ENCODE results near the gene RGS12.

The RGS12 gene

GRCh38 chr4:3286335-3287175 lies 6.3 kb upstream of the RGS12 start:
- Histone ChIP-seq H3K9me3 (ENCODE audit: control insufficient read depth, insufficient read depth, low read length) (no peaks in the 10 kb centered on the region), H3K9me2 (replicated peaks; ENCODE audit: control insufficient read depth, low read length) (no peaks in the 10 kb centered on the region), H3K36me3 (ENCODE audit: control insufficient read depth, low read length) (no peaks in the 10 kb centered on the region), H4K20me1 (ENCODE audit: control insufficient read depth, insufficient read depth, low read depth, low read length) (no peaks in the 10 kb centered on the region), H3F3A (ENCODE audit: control insufficient read depth, insufficient read depth) (no peaks in the 10 kb centered on the region), H3K4me2 (ENCODE audit: low read length) (no peak overlapping the region), H3K79me2 (ENCODE audit: control insufficient read depth, low read length) (no peaks in the 10 kb centered on the region), H3K27ac (ENCODE audit: low read depth, low read length) (no peak overlapping the region), H3K4me1 (ENCODE audit: control insufficient read depth, low read length) (peaks cover 7% of the 10 kb centered on the region), H3K27me3 (ENCODE audit: control insufficient read depth, low read length) (peaks cover 27% of the 10 kb centered on the region), H3K4me3 (ENCODE audit: low read length) (no peak overlapping the region)
- TF ChIP-seq EZH2phosphoT487 (IDR thresholded peaks at IDR 0.05; ENCODE audit: borderline replicate concordance, low read length) (no peak), CTCF (IDR thresholded peaks at IDR 0.05; ENCODE audit: low read depth, low read length, poor library complexity, severe bottlenecking) (no peak)

GRCh38 chr4:3287271-3287971 lies 5.4 kb upstream of the RGS12 start:
- Histone ChIP-seq H3K36me3 (ENCODE audit: control insufficient read depth, low read length) (no peaks in the 10 kb centered on the region), H3K4me3 (ENCODE audit: low read length) (no peak overlapping the region), H3K27ac (ENCODE audit: low read depth, low read length) (no peak overlapping the region), H3F3A (ENCODE audit: control insufficient read depth, insufficient read depth) (no peaks in the 10 kb centered on the region), H4K20me1 (ENCODE audit: control insufficient read depth, insufficient read depth, low read depth, low read length) (no peaks in the 10 kb centered on the region), H3K27me3 (ENCODE audit: control insufficient read depth, low read length) (peaks cover 36% of the 10 kb centered on the region), H3K4me1 (ENCODE audit: control insufficient read depth, low read length) (peaks cover 16% of the 10 kb centered on the region), H3K9me3 (ENCODE audit: control insufficient read depth, insufficient read depth, low read length) (no peaks in the 10 kb centered on the region), H3K79me2 (ENCODE audit: control insufficient read depth, low read length) (no peaks in the 10 kb centered on the region), H3K9me2 (replicated peaks; ENCODE audit: control insufficient read depth, low read length) (no peaks in the 10 kb centered on the region), H3K4me2 (ENCODE audit: low read length) (no peak overlapping the region)
- TF ChIP-seq EZH2phosphoT487 (IDR thresholded peaks at IDR 0.05; ENCODE audit: borderline replicate concordance, low read length) (no peak), CTCF (IDR thresholded peaks at IDR 0.05; ENCODE audit: low read depth, low read length, poor library complexity, severe bottlenecking) (no peak)

GRCh38 chr4:3287972-3288570 lies 4.8 kb upstream of the RGS12 start:
- Histone ChIP-seq H3K79me2 (ENCODE audit: control insufficient read depth, low read length) (no peaks in the 10 kb centered on the region), H3K9me2 (replicated peaks; ENCODE audit: control insufficient read depth, low read length) (no peaks in the 10 kb centered on the region), H4K20me1 (ENCODE audit: control insufficient read depth, insufficient read depth, low read depth, low read length) (no peaks in the 10 kb centered on the region), H3K27me3 (ENCODE audit: control insufficient read depth, low read length) (peaks cover 33% of the 10 kb centered on the region), H3K36me3 (ENCODE audit: control insufficient read depth, low read length) (no peaks in the 10 kb centered on the region), H3K4me1 (ENCODE audit: control insufficient read depth, low read length) (peaks cover 18% of the 10 kb centered on the region), H3F3A (ENCODE audit: control insufficient read depth, insufficient read depth) (no peaks in the 10 kb centered on the region), H3K4me2 (ENCODE audit: low read length) (no peak overlapping the region), H3K9me3 (ENCODE audit: control insufficient read depth, insufficient read depth, low read length) (no peaks in the 10 kb centered on the region), H3K27ac (ENCODE audit: low read depth, low read length) (no peak overlapping the region), H3K4me3 (ENCODE audit: low read length) (no peak overlapping the region)
- no peak for TF ChIP-seq CTCF (IDR thresholded peaks at IDR 0.05; ENCODE audit: low read depth, low read length, poor library complexity, severe bottlenecking)
- no peak for TF ChIP-seq EZH2phosphoT487 (IDR thresholded peaks at IDR 0.05; ENCODE audit: borderline replicate concordance, low read length)
